M059J (cell line): ENCODE data around the gene LCE2C. TPM values are rescaled to one million over a fixed set of nuclear protein-coding genes. Genes with fewer than 3 reads are reported as not detected.
"Not testable (repeated sequence)": the region's sequence is repeated elsewhere in the genome, so short reads cannot be mapped to it uniquely, and the experiment has no call there.

Source experiments
- DNase-seq: peaks from one replicate; pipeline ENCODE4 v3.0.0-alpha.2; 2012; ENCODE audit warnings: low read depth
- total RNA-seq: library from RNA; depleted of rRNA; stranded (reverse); fragments of >200 nt; shearing (Covaris generic); gene quantifications from 2 replicates; pipeline ENCODE4 v1.2.3, GENCODE V29; 2014; rRNA removed

The LCE2C gene
- not detected in 2 replicates for total RNA-seq

DNA sequence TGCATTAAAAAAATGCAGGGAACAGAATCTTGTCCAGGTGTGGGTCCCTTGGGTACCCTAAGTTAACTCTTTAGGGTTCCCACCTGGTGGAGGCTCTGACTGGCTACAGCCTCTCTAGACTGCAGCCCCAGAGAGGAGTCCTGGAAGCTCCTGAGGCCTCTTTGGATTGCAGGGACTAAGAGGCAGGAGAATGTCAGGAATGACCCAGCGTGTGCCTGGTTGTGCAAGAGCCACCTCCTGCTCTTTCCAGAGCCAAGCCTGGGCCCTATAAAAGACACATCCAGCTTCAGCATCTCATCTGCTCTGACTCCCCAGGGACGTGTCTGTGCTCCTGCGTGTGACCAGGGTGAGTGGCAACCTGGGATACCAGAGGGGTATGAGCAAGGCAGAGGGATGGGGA is at the start of gene LCE2C:
LCE2C (plus strand) TSS at position 297 of the 400 bp plus-strand sequence. CDS start 737 bp downstream, outside the sequence.
- DNase-seq = not testable (repeated sequence)

DNA sequence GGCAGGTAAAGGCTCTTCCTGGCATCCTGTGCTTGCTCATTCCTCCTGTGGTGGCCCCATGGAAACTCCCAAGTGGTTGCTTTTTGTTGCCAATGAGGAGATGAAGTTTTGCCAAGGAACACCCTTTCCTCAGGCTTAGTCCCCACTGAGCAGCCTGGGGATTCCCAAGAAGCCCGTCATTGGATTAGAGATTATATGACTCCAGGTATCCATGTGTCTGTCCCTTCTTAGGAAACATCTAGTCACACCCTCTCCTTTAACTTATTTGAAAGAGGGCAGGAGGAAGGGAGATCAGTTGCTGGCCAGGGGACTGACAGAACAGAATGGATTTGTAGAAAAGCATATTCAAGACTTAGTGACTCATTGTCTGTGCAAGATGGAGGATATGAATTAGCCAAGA is 48.3 kb upstream of the LCE2C start:
- DNase-seq = no peak

- no peak for DNase-seq
Measured at GRCh38 chr1:152630596-152630995, 44.5 kb upstream of the LCE2C start.

GRCh38 chr1:152640351-152640750 is 34.7 kb upstream of the LCE2C start:
- DNase-seq = no peak

- DNase-seq = no peak
Measured at GRCh38 chr1:152643945-152644344, 31.1 kb upstream of the LCE2C start.

DNA sequence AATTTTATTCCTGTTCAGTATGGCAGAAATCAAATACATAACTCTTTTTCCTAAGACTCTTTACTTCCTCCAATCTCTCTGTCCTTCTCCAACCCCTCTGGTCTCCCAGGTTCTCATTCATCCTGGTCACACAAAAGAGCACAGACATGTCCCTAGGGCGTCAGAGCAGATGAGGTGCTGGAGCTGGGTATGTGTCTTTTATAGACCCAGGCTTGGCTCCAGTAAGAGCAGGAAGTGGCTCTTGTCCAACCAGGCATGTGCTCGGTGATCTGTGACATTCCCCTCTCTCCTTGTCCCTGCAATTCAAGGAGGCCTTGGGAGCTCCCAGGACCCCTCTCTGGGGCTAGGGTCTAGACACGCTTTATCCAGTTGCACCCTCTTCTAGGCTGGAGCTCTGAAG is 29.9 kb upstream of the LCE2C start:
- no peak for DNase-seq

- no peak for DNase-seq
Measured at GRCh38 chr1:152646656-152647055, 28.4 kb upstream of the LCE2C start.

GRCh38 chr1:152654110-152654509 is 21.0 kb upstream of the LCE2C start:
- peak; percentile 32 for DNase-seq

- DNase-seq = no peak
Measured at GRCh38 chr1:152656459-152656858, 18.6 kb upstream of the LCE2C start.

- no peak for DNase-seq
Measured at GRCh38 chr1:152657677-152658076, 17.4 kb upstream of the LCE2C start.

GRCh38 chr1:152658649-152659048 is 16.4 kb upstream of the LCE2C start:
- DNase-seq = no peak

- DNase-seq = no peak
Measured at GRCh38 chr1:152663098-152663497, 12.0 kb upstream of the LCE2C start, which contains the start of gene LCE2D. TSS of gene LCE2D (plus strand) at chr1:152663380. CDS start at chr1:152664106, 726 bp downstream.

- DNase-seq = not testable (repeated sequence)
Measured at GRCh38 chr1:152666171-152666570, 8.9 kb upstream of the LCE2C start.

GRCh38 chr1:152667648-152668047 is 7.4 kb upstream of the LCE2C start:
- DNase-seq = no peak

GRCh38 chr1:152673016-152673415 is 2.1 kb upstream of the LCE2C start:
- DNase-seq = no peak

DNA sequence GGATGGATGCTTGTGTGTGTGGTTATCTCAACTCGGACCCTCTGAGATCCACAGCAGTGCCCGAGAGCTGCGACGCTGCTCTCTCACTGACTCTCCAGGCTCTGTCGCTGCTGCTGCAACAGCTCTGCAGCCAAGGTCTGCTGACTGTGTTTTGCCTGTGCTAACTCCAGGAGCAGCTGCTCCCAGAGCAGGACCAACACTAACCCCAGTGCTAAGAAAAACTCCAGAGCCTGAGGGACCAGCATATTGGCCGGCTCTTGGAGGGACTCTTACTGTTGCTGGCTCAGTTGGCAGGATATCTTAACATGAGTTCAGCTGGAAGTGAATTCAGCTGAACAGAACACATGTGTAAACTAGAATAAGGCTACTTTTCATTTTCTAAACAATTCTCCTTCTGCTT is 4.4 kb downstream of the LCE2C start:
- no peak for DNase-seq

DNA sequence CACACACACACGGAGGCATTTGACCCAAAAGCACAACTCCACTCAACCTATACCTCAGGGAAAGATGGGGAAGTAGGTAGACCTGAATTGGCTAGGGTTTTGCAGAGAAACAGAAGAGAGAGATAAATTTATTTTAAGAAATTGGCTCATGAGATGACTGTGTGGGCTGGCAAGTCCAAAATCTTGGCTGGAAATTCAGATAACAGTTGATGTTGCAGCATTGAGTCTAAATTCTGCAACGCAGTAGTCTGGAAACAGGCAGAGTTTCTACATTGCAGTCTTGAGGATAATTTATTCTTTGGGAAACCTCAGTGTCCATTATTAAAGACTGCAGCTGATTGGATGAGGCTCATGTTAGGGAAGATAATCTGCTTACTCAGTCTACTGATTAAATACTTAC is 6.5 kb downstream of the LCE2C start:
- no peak for DNase-seq

GRCh38 chr1:152683846-152684245 is 8.8 kb downstream of the LCE2C start:
- DNase-seq = no peak

DNA sequence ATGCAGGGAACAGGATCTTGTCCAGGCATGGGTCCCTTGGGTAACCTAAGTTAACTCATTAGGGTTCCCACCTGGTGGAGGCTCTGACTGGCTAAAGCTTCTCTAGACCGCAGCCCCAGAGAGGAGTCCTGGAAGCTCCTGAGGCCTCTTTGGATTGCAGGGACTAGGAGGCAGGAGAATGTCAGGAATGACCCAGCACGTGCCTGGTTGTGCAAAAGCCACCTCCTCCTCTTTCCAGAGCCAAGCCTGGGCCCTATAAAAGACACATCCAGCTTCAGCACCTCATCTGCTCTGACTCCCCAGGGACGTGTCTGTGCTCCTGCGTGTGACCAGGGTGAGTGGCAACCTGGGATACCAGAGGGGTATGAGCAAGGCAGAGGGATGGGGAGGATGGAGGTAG is 10.7 kb downstream of the LCE2C start, which contains the start of gene LCE2B:
LCE2B (plus strand) TSS at position 301 of the 400 bp plus-strand sequence. CDS start 721 bp downstream, outside the sequence.
- DNase-seq = not testable (repeated sequence)

DNA sequence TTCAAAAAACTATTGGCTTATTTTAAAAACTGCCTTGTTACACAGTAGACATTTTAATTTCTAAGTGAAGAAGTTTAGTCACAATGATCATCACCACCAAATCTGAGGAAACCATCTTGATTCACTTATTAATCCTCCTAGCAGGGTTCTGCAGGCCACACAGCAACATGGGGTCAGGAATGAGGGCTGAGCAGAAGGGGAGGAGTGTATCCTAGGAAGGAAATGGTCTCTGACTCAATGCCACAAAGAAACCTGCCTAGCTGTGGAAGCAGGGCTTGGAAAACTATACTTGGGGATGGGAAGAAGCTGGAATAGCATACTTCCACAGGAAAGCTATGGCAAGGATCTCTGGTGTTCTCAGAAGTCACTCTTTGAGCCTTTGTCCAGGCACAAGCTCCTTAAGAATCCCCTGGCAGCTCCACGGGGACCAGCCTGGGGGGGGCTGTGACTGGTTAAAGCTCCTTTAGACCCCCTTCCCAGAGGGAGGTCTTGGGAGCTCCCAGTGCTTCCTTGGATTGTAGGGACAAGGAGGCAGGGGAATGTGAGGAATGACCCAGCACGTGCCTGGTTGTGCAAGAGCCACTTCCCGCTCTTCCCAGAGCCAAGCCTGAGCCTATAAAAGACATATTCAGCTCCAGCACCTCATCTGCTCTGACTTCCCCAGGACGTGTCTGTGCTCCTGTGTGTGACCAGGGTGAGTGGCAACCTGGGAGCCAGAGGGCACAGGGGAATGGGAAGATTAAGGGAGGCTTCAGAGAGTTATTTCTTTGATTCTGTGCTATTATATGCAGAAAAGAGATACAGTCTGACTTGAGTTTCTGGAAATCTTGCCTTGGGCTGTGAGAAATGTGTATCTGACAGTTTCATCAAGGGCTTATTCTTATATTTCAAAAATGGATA is 22.9 kb downstream of the LCE2C start, which contains the start of gene LCE2A:
LCE2A (plus strand) TSS at position 645 of the 900 bp plus-strand sequence. CDS start 557 bp downstream, outside the sequence.
- peak; percentile 2 for DNase-seq

GRCh38 chr1:152699746-152700145 is 24.7 kb downstream of the LCE2C start:
- DNase-seq = peak; percentile 3

DNA sequence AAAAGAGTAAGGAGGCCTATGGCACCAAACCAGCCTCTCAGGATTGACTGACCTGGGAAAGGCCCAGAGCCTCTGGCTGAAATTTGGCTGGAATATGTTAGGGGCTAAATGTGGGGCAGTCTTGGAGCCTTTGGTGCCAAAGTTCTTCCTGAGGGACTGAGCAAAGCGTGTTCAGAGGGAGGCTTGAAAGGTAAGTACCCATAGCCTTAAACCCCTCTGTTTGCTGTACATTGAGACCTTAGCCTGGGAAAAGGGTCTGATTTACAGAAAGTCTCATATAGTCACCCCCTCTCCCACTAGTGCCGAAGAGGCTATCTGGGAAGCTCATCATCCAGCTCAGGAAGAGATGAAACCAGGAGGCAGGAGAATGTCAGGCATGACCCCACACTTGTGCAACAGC is 32.8 kb downstream of the LCE2C start, which contains the start of gene LCE4A:
LCE4A (plus strand) TSS at position 301 of the 400 bp plus-strand sequence. CDS start 916 bp downstream, outside the sequence.
- DNase-seq = no peak

DNA sequence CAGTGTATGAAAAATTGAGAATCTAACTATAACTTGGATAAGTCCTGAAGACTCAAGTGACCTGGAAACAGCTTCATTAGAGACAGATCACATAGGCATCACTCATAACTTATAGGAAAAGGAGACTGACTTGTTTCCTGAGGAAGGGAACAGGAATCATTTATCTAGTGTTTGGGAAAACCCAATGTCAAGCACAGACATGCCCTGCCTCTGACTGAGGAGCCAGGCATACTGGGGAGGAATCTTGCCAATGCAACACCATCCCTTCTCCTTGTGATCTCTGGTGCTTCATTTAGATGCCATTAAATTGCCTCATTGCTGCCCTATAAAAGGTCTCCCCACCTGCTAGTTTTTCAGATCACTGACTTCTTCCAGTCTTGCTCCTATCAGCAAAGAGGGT is 43.2 kb downstream of the LCE2C start:
- no peak for DNase-seq
